PC-9 (cell line): ENCODE measurements around the gene ATP11C. TPM values are rescaled to one million over a fixed set of nuclear protein-coding genes. Genes with fewer than 3 reads are reported as not detected.

Experiments used
- BruUV-seq: library from RNA; stranded (reverse); fragments of 400-500 nt; replicated peaks from 2 replicates; lab custom pipeline; 2021; lab: Mats Ljungman, UMichigan
- CTCF ChIA-PET: fragments of 300-600 bp; sonication (Branson Sonifier 250); formaldehyde crosslinking; loops from one replicate; lab custom pipeline; 2022; ENCODE audit warnings: antibody characterized with exemption; lab: Charles Lee
- POLR2A ChIA-PET: fragments of 300-600 bp; sonication (Branson Sonifier 250); formaldehyde crosslinking; loops from one replicate; lab custom pipeline; 2022; ENCODE audit warnings: antibody characterized with exemption; ENCODE audit not compliant: unreplicated experiment; lab: Charles Lee
- DNase-seq, 2 experiments: peaks; one replicate each; pipeline versions ENCODE4 v3.0.0 to v3.0.0-alpha.2; 2015 to 2022; ENCODE audit warnings: mixed read lengths in 1 of 2
- H2AFZ ChIP-seq: fragments of 200-600 bp; sonication (generic); 2 replicates; pipeline ENCODE4 v1.8.1; 2017; ENCODE audit warnings: antibody characterized with exemption
- H3F3A ChIP-seq: fragments of 200-600 bp; sonication (generic); 2 replicates; pipeline ENCODE4 v1.8.1; 2017; ENCODE audit warnings: antibody characterized with exemption, mild to moderate bottlenecking, low read depth; ENCODE audit not compliant: insufficient read depth
- H3K27ac ChIP-seq: fragments of 200-600 bp; sonication (generic); 2 replicates; pipeline ENCODE4 v1.6.1; 2016; ENCODE audit warnings: mixed run types
- H3K27me3 ChIP-seq: fragments of 200-600 bp; sonication (generic); 2 replicates; pipeline ENCODE4 v1.6.1; 2016; ENCODE audit warnings: low read depth, mixed run types; ENCODE audit not compliant: insufficient read depth
- H3K36me3 ChIP-seq: fragments of 200-600 bp; sonication (generic); 2 replicates; pipeline ENCODE4 v1.6.1; 2016; ENCODE audit warnings: low read depth, mixed run types
- H3K4me1 ChIP-seq: fragments of 200-600 bp; sonication (generic); replicated peaks from 2 replicates; pipeline ENCODE4 v1.6.1; 2016; ENCODE audit warnings: mixed run types; ENCODE audit not compliant: insufficient read depth
- H3K4me2 ChIP-seq: fragments of 200-600 bp; sonication (generic); 2 replicates; pipeline ENCODE4 v1.6.1; 2017; ENCODE audit warnings: mixed run types
- H3K4me3 ChIP-seq: fragments of 200-600 bp; sonication (generic); 2 replicates; pipeline ENCODE4 v1.6.1; 2016; ENCODE audit warnings: mixed run types
- H3K79me2 ChIP-seq: fragments of 200-600 bp; sonication (generic); 2 replicates; pipeline ENCODE4 v1.6.1; 2017; ENCODE audit warnings: low read depth, mixed run types
- H3K9me2 ChIP-seq: fragments of 200-600 bp; sonication (generic); 2 replicates; pipeline ENCODE4 v1.8.1; 2017; ENCODE audit warnings: mild to moderate bottlenecking; ENCODE audit not compliant: insufficient read depth
- H3K9me3 ChIP-seq: fragments of 200-600 bp; sonication (generic); 2 replicates; pipeline ENCODE4 v1.8.1; 2016; ENCODE audit warnings: low read depth; ENCODE audit not compliant: insufficient read depth
- H4K20me1 ChIP-seq: fragments of 200-600 bp; sonication (generic); 2 replicates; pipeline ENCODE4 v1.8.1; 2017; ENCODE audit not compliant: insufficient read depth
- EZH2 ChIP-seq: fragments of 200-600 bp; sonication (generic); IDR thresholded peaks from 2 replicates; pipeline ENCODE4 v1.8.0; 2017; ENCODE audit warnings: antibody characterized with exemption, low read depth
- intact Hi-C: fragments of 100-400 bp; cut with micrococcal nuclease; formaldehyde crosslinking; loops from one replicate; pipeline ENCODE4 v1.10.0; 2022; ENCODE audit not compliant: unreplicated experiment
- total RNA-seq: library from RNA; stranded (reverse); gene quantifications from 2 replicates; pipeline ENCODE4 v1.2.3, GENCODE V29; 2021
- TF ChIP-seq, protein P1 (sequence below): fragments of 200-600 bp; sonication (generic); conservative IDR thresholded peaks from 2 replicates; pipeline ENCODE4 v1.6.1; 2017; ENCODE audit warnings: mixed run types, antibody characterized with exemption, mild to moderate bottlenecking, moderate library complexity

Gene ATP11C
- total RNA-seq, 1 experiment from 2014 or later, result 13.0 TPM

DNA sequence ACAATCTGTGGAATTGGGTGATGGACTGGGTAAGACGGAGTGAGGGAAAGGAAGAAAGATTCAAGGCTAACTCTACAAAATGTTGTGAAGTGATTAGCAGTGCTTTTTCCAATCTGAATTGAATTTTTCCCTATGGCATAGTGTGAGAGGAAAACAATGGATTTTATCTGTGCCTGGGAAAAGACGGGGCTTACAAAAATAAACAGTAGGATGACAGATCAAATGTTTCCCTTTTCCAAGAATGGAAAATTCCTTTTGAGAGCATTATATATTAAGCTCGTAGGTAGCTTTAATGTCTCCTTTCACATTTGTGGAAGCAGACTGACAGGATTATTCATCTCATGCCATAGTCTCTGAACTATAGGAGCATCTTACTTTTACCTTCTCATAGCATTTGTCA, 27.8 kb downstream of the ATP11C start:
- ChIA-PET CTCF (no interaction called here), POLR2A (no interaction called here)
- Histone ChIP-seq H3K27ac (no peak overlapping the region), H3K4me1 (no peaks in the 10 kb centered on the region), H3K79me2 (no peaks in the 10 kb centered on the region), H3K9me3 (no peaks in the 10 kb centered on the region), H3K4me3 (no peak overlapping the region), H3K4me2 (no peak overlapping the region), H3K9me2 (no peaks in the 10 kb centered on the region), H3F3A (no peaks in the 10 kb centered on the region), H3K27me3 (no peaks in the 10 kb centered on the region), H4K20me1 (no peaks in the 10 kb centered on the region), H3K36me3 (no peaks in the 10 kb centered on the region), H2AFZ (no peak overlapping the region)
- no peak for TF ChIP-seq EZH2
- TF ChIP-seq, protein P1, sequence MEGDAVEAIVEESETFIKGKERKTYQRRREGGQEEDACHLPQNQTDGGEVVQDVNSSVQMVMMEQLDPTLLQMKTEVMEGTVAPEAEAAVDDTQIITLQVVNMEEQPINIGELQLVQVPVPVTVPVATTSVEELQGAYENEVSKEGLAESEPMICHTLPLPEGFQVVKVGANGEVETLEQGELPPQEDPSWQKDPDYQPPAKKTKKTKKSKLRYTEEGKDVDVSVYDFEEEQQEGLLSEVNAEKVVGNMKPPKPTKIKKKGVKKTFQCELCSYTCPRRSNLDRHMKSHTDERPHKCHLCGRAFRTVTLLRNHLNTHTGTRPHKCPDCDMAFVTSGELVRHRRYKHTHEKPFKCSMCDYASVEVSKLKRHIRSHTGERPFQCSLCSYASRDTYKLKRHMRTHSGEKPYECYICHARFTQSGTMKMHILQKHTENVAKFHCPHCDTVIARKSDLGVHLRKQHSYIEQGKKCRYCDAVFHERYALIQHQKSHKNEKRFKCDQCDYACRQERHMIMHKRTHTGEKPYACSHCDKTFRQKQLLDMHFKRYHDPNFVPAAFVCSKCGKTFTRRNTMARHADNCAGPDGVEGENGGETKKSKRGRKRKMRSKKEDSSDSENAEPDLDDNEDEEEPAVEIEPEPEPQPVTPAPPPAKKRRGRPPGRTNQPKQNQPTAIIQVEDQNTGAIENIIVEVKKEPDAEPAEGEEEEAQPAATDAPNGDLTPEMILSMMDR, result no peak
- intact Hi-C loops, result no loop called here
- no TSS peak for BruUV-seq
- no peak for DNase-seq

- intact Hi-C loops, result no loop called here
- no peak overlapping the region for H3K4me3 ChIP-seq
- DNase-seq, result no peak
- no peaks in the 10 kb centered on the region for H3K4me1 ChIP-seq
- H3K36me3 ChIP-seq, result no peaks in the 10 kb centered on the region
- H3K27ac ChIP-seq, result no peak overlapping the region
- ChIA-PET POLR2A (no interaction called here), CTCF (no interaction called here)
- H3F3A ChIP-seq, result no peaks in the 10 kb centered on the region
- no peak overlapping the region for H2AFZ ChIP-seq
- no peaks in the 10 kb centered on the region; the same call in 1 of the 2 replicates for H4K20me1 ChIP-seq
- no peaks in the 10 kb centered on the region for H3K9me2 ChIP-seq
- BruUV-seq, result no TSS peak
- no peak overlapping the region for H3K4me2 ChIP-seq
- no peaks in the 10 kb centered on the region for H3K27me3 ChIP-seq
- H3K79me2 ChIP-seq, result no peaks in the 10 kb centered on the region
- TF ChIP-seq, protein P1, result no peak
- TF ChIP-seq EZH2, result no peak
- no peaks in the 10 kb centered on the region for H3K9me3 ChIP-seq
Observed at GRCh38 chrX:139903210-139903609, 29.6 kb downstream of the ATP11C start.

GRCh38 chrX:139902559-139902958, 30.3 kb downstream of the ATP11C start:
- intact Hi-C loops, result no loop called here
- no peaks in the 10 kb centered on the region for H3K9me2 ChIP-seq
- H3K27ac ChIP-seq, result no peak overlapping the region
- no peaks in the 10 kb centered on the region; the same call in 1 of the 2 replicates for H4K20me1 ChIP-seq
- H3K4me3 ChIP-seq, result no peak overlapping the region
- no peak overlapping the region for H3K4me2 ChIP-seq
- CTCF ChIA-PET, result no interaction called here
- no peaks in the 10 kb centered on the region for H3K79me2 ChIP-seq
- no peaks in the 10 kb centered on the region for H3K9me3 ChIP-seq
- no peaks in the 10 kb centered on the region for H3K36me3 ChIP-seq
- DNase-seq, result no peak
- TF ChIP-seq EZH2, result no peak
- TF ChIP-seq, protein P1, result no peak
- H2AFZ ChIP-seq, result no peak overlapping the region
- no peaks in the 10 kb centered on the region for H3F3A ChIP-seq
- H3K27me3 ChIP-seq, result no peaks in the 10 kb centered on the region
- BruUV-seq, result no TSS peak
- no peaks in the 10 kb centered on the region for H3K4me1 ChIP-seq
- POLR2A ChIA-PET, result interaction anchor here (0.5 kb wide), 1 partner anchor 15 kb away, joined by 3 read pairs; no protein-coding TSS in a partner anchor
